GM19372 (cell line): ENCODE data around the gene TAF4.

ENCODE experiments used
- ATAC-seq: cut with Tn5 transposase; IDR thresholded peaks from one replicate; pipeline ENCODE4 v1.9.1; 2021; ENCODE audit warnings: mild to moderate bottlenecking, low read depth, moderate library complexity; ENCODE audit not compliant: unreplicated experiment

Gene TAF4

DNA sequence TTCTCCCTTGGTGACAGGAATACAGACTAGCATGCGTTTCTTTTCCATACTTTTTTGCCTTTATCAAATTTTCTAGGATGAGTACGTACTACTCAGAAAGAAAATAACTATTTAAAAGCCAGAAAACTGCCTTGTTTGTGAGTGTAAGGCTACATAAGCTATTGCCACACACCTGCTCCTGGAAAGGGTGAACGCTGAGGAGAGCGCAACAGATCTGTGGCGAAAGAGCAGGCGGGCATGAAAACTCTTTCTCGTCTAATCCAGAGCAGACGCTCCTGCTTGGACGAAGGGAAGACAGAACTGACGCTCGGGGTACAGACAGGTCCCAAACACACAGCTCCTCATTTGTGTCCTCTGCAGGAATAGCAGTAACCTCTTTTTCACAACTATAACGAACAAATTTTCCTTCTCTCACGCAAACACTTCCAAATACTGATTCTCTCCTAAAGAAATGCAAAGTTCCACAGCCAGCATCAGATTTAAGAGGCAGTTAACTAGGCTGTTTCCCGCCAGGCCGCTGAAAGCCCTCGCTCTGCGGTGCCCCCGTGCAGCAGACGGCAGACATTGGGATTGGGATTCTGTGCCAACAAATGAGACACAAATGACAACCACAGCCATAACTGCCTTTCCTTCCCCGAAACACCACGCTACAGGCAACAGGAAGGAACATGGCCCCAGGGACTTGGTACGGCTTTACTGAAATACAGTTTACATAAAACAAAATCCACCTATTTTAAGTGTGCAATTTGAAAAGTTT is 20.0 kb downstream of the TAF4 start:
- no peak for ATAC-seq

DNA sequence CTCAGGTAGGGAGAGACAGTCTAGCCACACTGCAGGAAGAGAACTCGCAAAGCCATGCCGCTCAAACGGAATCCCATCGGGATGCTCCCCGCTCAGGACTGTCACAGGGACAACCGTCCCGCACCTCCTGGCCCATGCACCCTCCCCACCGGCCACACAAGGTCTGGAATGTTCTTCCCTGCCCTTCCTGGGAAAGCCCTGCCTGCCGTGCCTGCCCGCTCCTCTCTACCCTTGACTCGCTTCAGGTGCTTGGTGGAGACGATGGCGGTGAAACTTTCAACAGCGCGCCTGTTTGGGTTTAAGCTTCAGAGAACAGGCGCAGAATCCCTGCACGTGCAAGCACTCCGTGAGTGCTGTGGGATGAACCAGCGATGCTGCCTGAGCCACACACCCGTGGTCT is 20.6 kb downstream of the TAF4 start:
- no peak for ATAC-seq

DNA sequence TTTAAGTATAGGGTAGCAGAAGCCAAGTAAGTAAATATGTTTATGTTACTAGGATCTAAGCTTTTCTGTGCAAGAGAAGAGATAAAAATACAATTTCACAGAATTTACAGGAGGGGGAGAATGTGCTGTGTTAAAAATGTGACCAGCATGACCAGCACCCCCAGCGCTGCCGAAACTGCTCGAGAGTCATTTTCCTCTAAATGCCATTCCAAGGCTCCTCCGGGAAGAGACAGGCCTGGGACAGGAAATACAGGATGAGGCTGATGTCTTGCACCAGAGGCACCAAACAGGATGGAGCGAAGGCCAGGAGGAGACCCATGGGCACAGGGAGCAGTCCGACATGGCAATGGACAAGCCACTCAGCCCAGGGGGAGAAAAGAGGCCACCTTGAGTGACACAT is 21.1 kb downstream of the TAF4 start:
- no peak for ATAC-seq

DNA sequence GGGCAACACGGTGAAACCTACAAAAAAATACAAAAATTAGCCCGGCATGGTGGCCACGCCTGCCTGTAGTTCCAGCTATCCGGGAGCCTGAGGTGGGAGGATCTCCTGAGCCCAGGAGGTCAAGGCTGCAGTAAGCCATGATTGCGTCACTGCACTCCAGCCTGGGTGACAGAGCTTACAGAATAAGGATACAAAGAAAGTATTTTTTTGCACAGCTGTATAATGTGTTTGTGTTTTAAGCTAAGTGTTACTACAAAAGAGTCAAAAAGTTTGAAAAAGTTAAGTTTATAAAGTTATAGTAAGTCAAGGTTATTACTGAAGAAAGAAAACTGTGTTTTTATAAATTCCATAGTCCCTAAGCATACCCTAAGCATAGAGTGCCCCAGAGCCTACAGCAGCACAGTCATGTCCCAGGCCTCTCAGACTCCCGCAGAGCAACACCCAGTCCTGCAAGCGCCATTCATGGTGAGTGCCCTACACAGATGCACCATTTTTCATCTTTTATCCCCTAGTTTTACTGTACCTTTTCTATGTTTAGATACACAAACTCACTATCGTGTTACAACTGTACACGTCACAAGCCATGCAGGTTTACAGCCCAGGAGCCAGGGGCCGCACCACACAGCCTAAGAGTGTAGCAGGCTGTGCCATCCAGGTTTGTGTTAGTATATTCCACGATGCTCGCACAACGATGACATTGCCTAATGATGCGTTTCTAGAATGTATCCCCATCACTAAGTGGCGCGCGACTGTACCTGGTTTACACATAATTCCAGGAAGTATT is 22.4 kb downstream of the TAF4 start:
- ATAC-seq, result no peak

DNA sequence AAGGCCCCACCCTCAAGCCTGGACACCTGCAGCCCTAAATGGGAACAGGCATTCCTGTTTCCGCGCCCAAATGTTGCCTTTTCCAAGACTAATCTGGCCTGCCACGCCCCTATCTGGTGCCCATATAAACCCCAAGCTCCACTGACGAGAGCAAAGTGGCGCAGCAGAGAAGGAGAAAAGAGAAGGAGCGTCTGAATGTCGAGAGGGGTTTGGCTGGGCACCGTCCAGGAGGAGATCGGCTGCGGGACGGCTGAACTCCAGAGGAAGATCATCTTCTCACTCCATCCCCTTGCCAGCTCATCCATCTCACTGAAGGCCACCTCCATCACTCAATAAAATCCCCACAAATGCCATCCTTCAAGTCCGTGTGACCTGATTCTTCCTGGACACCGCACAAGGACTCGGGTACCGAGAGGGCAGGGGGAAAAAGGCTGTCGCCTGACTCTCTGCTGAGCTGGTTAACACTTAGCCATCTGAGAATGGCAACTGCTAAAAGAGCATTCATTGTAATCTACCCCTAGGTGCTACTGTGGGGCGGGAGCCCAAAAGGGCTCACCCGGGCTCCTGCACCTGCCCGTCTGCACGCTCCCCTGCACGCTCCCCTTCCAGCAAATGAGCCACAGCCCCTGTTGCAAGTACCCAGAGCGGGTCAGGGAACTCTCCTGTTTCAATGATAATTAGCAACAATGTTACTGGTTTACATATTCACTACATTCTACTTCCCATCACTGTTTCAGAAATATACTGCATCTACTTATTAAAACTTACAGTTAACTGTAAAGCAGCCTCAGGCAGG is 23.5 kb downstream of the TAF4 start:
- no peak for ATAC-seq

DNA sequence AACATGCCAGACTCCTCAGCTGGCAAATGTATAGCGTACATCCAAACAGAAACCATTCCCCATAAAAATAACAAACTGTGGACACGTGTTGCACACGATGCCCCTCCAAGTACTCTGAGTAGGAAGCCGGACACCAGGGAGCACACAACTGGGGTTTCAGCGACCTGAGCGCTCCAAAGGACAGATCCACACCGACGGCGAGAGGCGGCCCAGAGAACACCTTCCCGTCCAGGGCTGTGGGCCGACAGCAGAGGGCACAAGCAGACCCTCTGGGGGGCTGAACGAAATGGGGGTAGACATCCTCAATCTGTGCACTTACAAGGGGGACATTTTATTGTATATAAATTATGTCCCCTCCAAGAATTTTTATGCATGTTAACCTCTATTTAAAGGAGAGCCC is 24.7 kb downstream of the TAF4 start:
- no peak for ATAC-seq

DNA sequence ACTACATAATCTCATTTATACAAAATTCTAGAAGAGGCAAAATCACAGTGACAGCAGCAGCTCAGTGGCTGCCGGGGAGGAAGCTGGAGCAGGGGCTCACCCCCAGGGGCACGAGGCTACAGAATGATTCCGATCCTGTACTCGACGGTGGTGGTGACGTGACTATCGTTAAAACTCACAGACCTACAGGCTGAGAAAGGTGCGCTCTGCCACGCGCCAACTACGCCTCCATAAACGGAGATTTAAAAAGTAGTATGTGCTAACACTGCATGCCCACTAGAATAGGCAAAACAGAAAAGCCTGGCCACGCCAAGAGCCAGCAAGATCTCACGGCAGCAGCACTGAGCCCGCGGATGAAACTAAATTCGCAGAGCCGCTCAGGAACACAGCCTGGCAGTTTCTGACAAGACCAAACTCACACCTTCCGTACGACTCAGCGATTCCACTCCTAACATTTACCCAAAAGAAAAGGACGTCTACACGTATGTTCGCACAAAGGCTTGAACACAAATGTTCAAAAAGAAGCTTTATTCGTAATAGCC is 25.2 kb downstream of the TAF4 start:
- ATAC-seq, result no peak

DNA sequence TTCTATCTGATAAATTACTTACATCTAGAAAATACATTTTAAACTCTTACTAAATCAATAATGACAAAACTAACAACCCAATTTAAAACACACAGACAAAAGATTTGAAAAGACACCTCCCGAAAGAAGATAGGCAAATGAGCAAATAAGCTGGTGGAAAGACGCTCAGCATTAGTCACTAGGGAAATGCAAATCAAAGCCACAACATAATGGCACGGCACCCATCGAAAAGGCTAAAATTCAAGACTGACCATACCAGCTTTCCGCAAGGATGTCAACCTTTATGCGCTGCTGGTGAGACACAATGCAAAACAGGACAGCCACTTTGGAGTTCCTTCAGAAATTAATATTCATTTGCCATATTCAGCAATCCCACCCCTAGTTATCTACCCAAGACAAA is 25.9 kb downstream of the TAF4 start:
- ATAC-seq, result no peak

DNA sequence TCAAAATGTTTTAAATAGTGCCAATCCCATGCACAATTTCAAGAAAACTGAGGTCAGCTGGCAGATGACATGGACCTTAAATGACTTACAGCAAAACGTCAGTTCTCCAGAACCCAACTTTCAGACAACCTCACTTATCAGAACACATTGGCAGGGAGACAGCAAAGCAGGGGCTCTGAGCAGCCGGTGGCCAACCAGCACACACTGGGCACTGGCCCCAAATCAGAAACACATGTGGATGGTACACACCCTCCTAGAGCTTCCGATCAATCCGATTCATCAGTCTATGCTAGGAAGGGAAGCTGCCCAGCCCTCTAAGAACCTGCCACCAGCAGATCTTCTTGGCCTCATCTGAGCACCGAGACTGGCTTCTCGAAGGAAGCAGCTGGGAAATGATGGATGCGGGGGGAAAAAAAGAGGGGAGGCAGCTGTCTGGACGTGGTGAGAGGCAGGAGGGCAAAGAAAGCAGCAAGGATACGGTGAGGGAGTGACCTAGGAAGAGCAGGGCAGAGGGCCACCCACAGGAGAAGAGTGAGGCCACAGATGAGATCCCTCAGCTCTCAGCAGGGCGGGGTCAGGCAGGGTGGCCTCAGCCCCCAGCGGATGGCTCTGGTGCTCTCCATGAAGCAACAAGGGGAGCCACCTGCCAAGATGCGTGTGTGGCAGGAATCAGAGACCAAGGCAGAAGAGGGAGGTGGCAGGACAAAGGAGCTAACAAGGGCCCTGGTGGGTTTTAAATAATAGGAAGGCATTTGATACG is 32.9 kb downstream of the TAF4 start:
- ATAC-seq, result no peak

DNA sequence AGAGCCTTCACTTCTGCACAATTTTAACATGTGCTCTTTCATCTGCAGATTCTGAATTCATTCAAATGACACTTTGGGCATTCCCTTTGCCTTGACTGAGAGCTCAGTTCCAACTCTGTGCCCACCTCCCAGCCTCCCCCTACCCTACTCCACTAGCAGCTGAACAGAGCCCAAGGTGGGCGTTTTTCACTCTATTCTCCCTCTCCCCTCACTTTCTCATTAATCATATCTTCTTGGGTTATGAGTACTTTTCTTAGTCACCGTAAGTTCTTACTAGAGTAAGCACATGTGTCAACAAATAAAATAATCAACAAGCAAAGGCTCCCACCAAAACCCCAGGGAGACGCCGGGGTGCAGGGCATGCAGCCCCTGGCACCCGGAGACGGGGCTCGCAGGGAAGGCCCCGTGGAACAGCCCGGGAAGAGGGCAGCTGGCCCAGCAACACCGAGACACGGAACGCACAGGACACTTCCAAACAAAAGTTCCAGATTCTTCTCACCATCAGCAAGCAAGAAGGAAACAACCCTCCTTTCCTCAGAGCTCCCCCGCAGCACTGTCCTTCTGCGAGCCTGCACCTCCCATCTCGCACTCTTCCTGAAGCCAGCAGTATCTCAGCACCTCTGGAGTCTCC is 34.1 kb downstream of the TAF4 start:
- ATAC-seq, result no peak

DNA sequence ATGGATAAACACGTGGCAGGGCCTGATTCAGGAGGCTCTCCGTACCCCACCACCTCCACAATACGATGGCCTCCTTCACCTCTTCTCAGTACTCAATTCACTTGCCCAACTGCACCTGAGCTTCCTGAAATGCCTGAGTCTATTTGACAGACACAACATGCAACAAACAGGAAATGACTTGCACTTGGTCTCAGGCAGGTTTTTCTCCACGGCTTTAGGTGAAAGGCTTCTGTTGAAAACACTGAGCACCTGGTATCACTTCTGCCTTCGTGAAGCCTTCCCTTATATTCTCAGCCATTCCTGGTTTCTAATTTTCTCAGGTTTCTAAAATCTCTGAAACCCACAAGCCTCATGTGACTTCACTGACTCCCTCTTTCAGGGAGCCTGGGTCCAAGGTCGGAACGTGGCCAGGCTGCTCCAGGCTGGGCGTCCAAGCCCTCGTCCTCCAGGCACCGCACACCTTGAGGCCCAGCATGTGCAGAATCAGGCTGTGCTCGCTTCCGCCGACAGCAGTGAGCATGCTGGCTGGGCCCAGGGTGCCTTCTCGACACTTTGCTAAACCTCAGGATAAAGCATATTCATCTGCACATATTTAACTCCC is 34.7 kb downstream of the TAF4 start:
- peak; percentile 71 for ATAC-seq

DNA sequence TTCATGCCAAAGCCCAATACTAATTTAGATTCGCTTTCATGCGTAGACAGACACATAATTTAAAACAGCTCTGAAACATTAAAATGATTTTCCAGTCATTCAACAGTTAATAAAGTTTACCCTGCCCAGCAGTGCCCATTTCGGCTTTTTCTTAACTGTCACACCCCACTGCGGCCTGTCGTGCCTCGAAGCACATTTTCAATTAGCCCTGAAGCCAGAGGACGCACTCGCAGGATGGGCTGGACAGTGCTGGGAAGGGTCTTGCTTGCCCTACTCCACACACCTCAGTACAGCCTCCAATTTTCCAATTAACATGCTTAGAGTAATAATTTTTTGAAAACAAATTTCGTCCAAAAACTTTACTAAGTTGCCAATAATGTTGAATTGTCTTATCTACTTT is 35.3 kb downstream of the TAF4 start:
- ATAC-seq, result no peak

DNA sequence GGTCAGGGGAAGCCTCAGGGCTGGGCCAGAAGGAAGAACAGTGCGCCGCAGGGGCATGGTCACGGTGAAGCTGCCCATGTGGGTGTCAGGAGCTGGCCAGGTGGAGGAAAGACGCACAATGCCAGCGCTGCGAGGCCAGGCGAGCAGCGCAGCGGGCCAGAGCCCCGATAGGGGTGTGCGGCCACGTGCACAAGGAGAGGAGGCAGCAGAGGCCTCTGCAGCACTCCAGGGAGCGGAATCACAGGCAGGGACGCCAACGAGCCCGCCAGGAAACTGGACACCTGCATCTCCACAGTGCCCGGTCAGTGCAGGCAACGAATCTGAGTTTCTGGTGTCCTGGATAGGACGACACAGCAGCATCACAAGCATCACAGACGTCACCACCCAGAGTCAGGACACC is 35.7 kb downstream of the TAF4 start:
- ATAC-seq, result no peak

DNA sequence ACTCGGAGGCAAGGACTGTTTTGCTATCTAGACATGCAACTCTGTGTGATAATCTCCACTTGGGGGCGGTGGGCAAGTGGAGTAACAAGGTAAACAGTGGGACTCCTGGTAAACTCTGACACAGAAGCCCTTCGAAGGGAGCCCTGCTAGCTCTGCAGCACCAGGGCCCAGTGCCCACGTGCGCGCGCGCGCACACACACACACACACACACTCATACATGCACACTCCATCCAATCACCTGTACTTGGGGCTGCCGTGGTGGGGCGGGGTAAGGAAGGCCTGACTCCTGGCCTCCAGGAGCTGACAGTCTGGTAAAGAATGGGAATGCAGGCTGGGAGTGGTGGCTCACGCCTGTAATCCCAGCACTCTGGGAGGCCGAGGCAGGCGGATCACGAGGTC is 36.4 kb downstream of the TAF4 start:
- ATAC-seq, result no peak

DNA sequence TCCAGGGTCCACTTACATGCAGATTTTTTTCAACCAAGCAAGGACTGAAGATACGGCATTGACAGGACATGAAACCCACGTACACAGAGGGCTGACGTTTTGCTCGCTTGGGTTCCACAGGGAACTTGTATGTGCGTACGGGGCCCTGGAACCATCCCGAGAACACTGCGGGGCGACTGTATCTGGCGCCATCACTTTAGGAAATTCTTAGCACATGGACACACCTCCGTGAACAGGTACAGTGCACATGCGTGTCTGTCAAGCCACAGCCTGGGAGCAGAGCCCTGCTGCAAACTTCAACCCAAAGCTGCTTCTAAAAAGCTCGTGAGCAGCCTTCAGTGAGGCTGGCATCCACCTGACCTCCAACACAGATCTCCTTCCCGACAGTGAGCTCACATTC is 37.3 kb downstream of the TAF4 start:
- ATAC-seq, result no peak

DNA sequence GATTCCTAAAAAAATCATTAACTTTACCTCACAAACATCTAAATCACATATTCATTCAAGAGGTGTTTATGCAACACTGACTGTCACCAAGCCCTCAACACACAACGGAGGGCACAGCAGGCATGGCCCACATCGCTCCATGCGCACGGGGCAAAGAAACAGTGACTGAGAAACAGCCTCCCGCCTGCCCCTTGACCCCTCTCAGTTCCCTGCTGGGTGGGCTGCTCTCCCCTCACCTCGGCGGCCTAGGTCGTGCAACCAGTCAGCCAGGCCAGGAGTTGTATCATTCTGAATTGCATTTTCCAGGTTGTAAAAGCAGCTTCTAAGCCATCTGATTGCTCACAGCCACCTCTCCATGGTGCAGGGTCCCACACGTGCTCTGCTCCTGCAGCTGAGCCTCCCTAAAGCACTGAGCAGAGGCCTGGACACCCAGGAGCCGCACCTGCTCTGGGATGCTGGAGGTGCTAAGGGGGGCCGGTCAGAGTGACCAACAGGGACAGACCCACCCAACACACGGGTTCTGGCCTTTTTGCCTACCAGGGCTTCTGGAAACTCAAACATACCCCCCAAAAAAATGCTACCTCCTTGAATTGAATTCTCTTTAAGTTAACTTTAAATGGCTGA is 37.9 kb downstream of the TAF4 start:
- ATAC-seq, result no peak

DNA sequence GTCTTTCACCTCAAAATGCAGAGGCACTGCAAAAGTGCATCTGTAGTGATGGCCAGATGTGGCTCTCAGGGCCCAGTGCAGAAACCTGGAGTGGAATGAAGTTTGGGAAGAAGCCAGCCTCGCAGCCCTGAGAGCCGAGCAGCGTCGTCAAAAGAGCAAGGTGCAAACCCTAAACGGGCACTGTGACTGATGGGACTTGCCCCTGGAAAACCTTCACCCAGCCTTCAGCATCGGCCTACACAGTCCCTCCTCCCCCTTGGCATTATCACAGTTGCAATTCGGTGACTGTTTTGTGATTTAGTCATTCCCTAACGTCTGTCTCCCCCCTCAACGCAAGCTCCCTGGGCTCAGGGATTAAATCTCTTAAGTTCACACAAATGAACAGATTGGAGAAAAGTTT is 38.6 kb downstream of the TAF4 start:
- ATAC-seq, result no peak

DNA sequence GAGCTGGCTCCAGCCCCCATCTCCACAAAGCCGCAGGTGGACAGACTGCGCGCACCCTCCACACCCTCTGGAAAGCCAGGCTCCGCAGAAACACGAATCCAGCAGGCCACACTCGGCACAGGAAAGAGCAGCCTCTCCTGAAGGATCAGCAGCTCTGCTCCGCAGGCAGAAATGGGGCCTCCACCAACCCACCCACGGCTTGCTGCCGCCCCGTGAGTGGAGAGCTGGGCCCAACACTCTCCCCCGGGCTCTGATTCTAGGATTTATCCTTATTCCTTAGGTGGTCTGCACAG is 39.2 kb downstream of the TAF4 start:
- ATAC-seq, result no peak

DNA sequence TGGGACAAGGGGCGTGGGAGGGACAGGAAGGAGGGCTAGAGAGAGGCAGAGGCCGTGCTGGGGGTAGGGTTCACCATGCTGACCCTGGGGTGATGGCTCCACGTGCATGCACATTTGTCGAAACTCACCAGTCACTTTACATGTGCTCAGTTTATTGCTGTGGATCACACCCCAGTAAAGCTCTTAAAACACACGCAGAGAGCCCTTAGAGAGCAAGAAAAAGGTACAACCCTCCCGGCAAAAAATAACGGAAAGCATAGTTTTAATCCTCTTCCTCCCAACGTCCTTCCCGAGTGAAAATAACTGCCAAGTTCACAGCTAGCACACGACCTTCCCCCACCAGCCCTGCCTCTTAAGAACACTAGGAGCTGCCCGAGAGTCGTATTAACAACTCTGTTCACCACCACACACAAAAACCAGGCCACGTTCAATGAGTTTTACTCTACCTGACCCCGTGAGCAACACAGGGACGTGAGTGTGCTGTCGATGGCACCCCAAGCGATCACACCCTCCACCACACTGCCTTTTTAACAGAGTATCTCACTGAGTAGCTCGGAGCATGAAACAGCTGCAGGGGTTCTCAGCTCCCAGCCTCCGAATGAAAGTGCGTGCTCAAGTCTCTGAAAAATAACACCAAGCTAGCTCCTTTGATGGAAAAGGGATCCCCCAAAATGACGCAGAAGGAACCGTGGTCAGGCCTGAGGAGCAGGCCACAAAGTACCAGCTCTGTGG is 39.7 kb downstream of the TAF4 start:
- ATAC-seq, result no peak
